ENCODE measurements around the gene NAALADL2.

NAALADL2 gene

DNA sequence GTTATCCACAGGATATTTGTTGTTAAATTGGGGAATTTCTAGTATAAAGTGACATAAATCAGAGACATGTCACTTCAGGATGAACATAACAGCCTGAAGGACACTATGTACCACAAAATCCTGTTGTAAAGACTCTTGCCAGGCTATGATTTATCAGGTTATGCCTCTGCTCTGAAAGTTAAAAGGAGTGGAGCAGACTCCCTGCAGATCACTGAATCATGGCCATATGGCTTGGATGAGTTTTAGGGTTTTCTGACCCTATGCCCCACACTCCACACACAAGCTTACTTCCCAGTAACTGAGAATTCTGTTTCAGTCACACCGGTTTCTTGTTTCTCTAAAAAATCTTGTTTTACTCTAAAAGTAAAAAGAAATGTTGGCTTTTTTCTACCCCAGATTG lies 869.4 kb downstream of the NAALADL2 start:
- in situ Hi-C loops (cut with HindIII; ENCODE audit: low sequenced_read_pairs): no loop called here
- no peak overlapping the region for H3K4me3 ChIP-seq (ENCODE audit: low read depth, low read length)
- TF ChIP-seq, protein P1, sequence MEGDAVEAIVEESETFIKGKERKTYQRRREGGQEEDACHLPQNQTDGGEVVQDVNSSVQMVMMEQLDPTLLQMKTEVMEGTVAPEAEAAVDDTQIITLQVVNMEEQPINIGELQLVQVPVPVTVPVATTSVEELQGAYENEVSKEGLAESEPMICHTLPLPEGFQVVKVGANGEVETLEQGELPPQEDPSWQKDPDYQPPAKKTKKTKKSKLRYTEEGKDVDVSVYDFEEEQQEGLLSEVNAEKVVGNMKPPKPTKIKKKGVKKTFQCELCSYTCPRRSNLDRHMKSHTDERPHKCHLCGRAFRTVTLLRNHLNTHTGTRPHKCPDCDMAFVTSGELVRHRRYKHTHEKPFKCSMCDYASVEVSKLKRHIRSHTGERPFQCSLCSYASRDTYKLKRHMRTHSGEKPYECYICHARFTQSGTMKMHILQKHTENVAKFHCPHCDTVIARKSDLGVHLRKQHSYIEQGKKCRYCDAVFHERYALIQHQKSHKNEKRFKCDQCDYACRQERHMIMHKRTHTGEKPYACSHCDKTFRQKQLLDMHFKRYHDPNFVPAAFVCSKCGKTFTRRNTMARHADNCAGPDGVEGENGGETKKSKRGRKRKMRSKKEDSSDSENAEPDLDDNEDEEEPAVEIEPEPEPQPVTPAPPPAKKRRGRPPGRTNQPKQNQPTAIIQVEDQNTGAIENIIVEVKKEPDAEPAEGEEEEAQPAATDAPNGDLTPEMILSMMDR (IDR thresholded peaks at IDR 0.05; ENCODE audit: low read depth, low read length, missing control alignments): no peak
- no peak for DNase-seq (ENCODE audit: low read depth)

- H3K4me3 ChIP-seq (ENCODE audit: low read depth, low read length): no peak overlapping the region
- DNase-seq (ENCODE audit: low read depth): no peak
- TF ChIP-seq, protein P1 (IDR thresholded peaks at IDR 0.05; ENCODE audit: low read depth, low read length, missing control alignments): no peak
- in situ Hi-C loops (cut with HindIII; ENCODE audit: low sequenced_read_pairs): no loop called here
Measured at GRCh38 chr3:175729466-175729865, 870.3 kb downstream of the NAALADL2 start.

DNA sequence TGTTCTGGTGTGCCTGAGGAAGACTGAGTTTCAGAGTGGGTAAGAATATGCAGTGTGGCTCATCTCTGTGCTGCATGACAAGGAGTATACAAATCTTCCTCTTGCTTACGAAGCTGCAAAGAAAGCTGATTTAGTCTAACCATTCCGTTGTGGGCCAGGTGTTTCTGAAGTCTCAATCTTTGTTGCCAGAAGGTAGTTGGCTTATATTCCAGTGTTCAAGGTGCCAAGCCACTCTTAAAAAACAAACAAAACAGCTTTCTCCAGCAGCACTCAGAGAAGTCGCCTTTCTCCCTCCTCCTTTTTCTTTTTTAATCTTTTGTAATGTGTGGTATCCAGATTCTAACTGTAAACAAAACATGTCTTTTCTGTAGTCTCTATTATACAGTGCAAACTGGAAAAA lies 872.4 kb downstream of the NAALADL2 start:
- H3K4me3 ChIP-seq (ENCODE audit: low read depth, low read length): no peak overlapping the region
- DNase-seq (ENCODE audit: low read depth): no peak
- TF ChIP-seq, protein P1 (IDR thresholded peaks at IDR 0.05; ENCODE audit: low read depth, low read length, missing control alignments): no peak
- in situ Hi-C loops (cut with HindIII; ENCODE audit: low sequenced_read_pairs): no loop called here

DNA sequence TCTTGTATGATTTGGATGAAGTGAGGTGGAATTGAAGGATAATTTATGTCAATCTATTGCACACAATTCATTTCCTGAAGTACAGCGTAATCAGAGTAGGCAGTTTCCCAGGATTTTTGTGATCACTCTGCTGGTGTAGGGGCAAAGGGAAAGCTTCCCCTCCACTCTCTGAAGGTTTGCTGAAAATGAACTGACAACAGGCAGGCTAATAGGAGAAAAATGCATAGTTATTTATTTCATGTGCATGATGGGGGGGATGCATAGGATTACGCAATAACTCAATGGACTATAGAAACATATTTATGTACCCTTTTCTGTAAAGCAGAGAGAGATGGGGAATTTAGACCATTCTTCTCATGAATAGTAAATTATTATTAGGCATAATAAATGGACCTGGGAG lies 872.9 kb downstream of the NAALADL2 start:
- no peak for DNase-seq (ENCODE audit: low read depth)
- TF ChIP-seq, protein P1 (IDR thresholded peaks at IDR 0.05; ENCODE audit: low read depth, low read length, missing control alignments): no peak
- H3K4me3 ChIP-seq (ENCODE audit: low read depth, low read length): no peak overlapping the region
- in situ Hi-C loops (cut with HindIII; ENCODE audit: low sequenced_read_pairs): no loop called here

GRCh38 chr3:175735866-175736265 lies 876.7 kb downstream of the NAALADL2 start:
- TF ChIP-seq, protein P1 (IDR thresholded peaks at IDR 0.05; ENCODE audit: low read depth, low read length, missing control alignments): no peak
- in situ Hi-C loops (cut with HindIII; ENCODE audit: low sequenced_read_pairs): no loop called here
- no peak overlapping the region for H3K4me3 ChIP-seq (ENCODE audit: low read depth, low read length)
- no peak for DNase-seq (ENCODE audit: low read depth)

DNA sequence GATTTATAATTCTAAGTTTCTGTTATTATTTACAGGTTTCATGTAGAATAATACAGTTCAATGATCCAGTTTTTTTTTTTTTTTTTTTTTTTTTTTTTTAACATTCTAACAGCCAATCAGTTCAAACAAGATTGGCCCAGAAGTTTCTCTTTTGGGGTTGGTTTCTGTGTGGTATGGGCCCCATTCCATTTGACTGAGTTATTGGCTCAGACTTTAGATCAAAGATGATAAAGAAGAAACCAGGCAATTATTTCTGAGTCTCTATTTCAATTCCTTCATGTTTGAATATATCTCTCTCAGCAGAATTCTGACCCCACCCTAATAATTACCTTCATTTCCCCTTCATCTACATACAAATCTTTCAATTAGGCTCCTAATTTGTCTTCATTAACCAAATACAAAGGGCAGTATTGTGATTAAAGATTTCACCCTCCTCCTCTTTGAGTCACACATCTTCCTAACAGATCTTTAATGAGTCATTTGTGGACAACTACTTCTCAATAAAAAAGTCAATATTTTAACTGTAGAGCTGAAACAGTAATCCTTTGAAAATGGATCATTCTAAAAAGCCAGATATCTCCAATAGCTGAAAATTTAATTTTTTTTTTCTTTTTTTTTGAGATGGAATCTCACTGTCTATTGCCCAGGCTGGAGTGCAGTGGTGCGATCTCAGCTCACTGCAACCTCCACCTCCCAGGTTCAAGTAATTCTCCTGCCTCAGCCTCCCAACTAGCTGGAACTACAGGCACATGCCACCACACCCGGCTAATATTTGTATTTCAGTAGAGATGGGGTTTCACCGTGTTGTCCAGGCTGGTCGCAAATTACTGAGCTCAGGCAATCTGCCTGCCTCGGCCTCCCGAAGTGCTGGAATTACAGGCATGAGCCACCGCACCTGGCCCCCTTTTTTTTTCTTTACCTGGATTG lies 878.8 kb downstream of the NAALADL2 start:
- H3K4me3 ChIP-seq (ENCODE audit: low read depth, low read length): no peak overlapping the region
- TF ChIP-seq, protein P1 (IDR thresholded peaks at IDR 0.05; ENCODE audit: low read depth, low read length, missing control alignments): no peak
- DNase-seq (ENCODE audit: low read depth): no peak
- in situ Hi-C loops (cut with HindIII; ENCODE audit: low sequenced_read_pairs): no loop called here

All from astrocyte of the cerebellum (primary cell).